Measurements from ENCODE around the gene SPDEF.

GRCh38 chr6:34512738-34513115 lies 43.4 kb downstream of the SPDEF start:
- TF ChIP-seq CTCF (IDR thresholded peaks at IDR 0.05), result no peak
- no peak for TF ChIP-seq POLR2AphosphoS5 (IDR thresholded peaks at IDR 0.05; ENCODE audit: insufficient read depth in 1 of 2, low read depth in 1 of 2)
- no peak for TF ChIP-seq POLR2A (IDR thresholded peaks at IDR 0.05)

Data from vagina (tissue), 2 donors.